ENCODE results near the gene NAV2.
"Not testable (repeated sequence)": the region's sequence is repeated elsewhere in the genome, so short reads cannot be mapped to it uniquely, and the experiment has no call there.

The NAV2 gene

GRCh38 chr11:19868871-19869270, 156.2 kb downstream of the NAV2 start:
- DNase-seq (ENCODE audit: low read depth), result no peak

GRCh38 chr11:19869466-19869865, 156.8 kb downstream of the NAV2 start:
- no peak for DNase-seq (ENCODE audit: low read depth)

- DNase-seq (ENCODE audit: low read depth), result no peak
Observed at GRCh38 chr11:19869946-19870589, 157.4 kb downstream of the NAV2 start.

GRCh38 chr11:19871531-19871930, 158.9 kb downstream of the NAV2 start:
- no peak for DNase-seq (ENCODE audit: low read depth)

- no peak for DNase-seq (ENCODE audit: low read depth)
Observed at GRCh38 chr11:19872512-19873145, 160.0 kb downstream of the NAV2 start.

GRCh38 chr11:19873730-19874129, 161.1 kb downstream of the NAV2 start:
- no peak for DNase-seq (ENCODE audit: low read depth)

GRCh38 chr11:19874266-19874665, 161.6 kb downstream of the NAV2 start:
- no peak for DNase-seq (ENCODE audit: low read depth)

GRCh38 chr11:19876750-19877149, 164.1 kb downstream of the NAV2 start:
- no peak for DNase-seq (ENCODE audit: low read depth)

- DNase-seq (ENCODE audit: low read depth), result no peak
Observed at GRCh38 chr11:19878520-19878919, 165.9 kb downstream of the NAV2 start.

GRCh38 chr11:19879307-19880087, 166.9 kb downstream of the NAV2 start:
- no peak for DNase-seq (ENCODE audit: low read depth)

- DNase-seq (ENCODE audit: low read depth), result no peak
Observed at GRCh38 chr11:19880088-19880345, 167.4 kb downstream of the NAV2 start.

GRCh38 chr11:19881177-19881576, 168.5 kb downstream of the NAV2 start:
- DNase-seq (ENCODE audit: low read depth), result no peak

GRCh38 chr11:19882356-19882755, 169.7 kb downstream of the NAV2 start:
- DNase-seq (ENCODE audit: low read depth), result no peak

GRCh38 chr11:19886498-19886897, 173.9 kb downstream of the NAV2 start:
- no peak for DNase-seq (ENCODE audit: low read depth)

- no peak for DNase-seq (ENCODE audit: low read depth)
Observed at GRCh38 chr11:19887842-19888241, 175.2 kb downstream of the NAV2 start.

- no peak for DNase-seq (ENCODE audit: low read depth)
Observed at GRCh38 chr11:19889531-19889930, 176.9 kb downstream of the NAV2 start.

- DNase-seq (ENCODE audit: low read depth), result no peak
Observed at GRCh38 chr11:19890308-19890707, 177.7 kb downstream of the NAV2 start.

GRCh38 chr11:19891022-19891421, 178.4 kb downstream of the NAV2 start:
- DNase-seq (ENCODE audit: low read depth), result no peak

GRCh38 chr11:19892387-19892786, 179.8 kb downstream of the NAV2 start:
- DNase-seq (ENCODE audit: low read depth), result no peak

GRCh38 chr11:19892876-19893275, 180.2 kb downstream of the NAV2 start:
- DNase-seq (ENCODE audit: low read depth), result no peak

- no peak for DNase-seq (ENCODE audit: low read depth)
Observed at GRCh38 chr11:19894404-19894803, 181.8 kb downstream of the NAV2 start.

- not testable (repeated sequence) for DNase-seq (ENCODE audit: low read depth)
Observed at GRCh38 chr11:19895037-19895436, 182.4 kb downstream of the NAV2 start.

- DNase-seq (ENCODE audit: low read depth), result no peak
Observed at GRCh38 chr11:19895776-19896175, 183.1 kb downstream of the NAV2 start.

Data from stimulated activated CD8-positive, alpha-beta memory T cell treated with anti-CD3 and anti-CD28 coated beads, Interleukin-15, amount 100 ng/mL, for 24 hours (primary cell).